Activated T-cell treated with anti-CD3 and anti-CD28 coated beads for 24 hours (primary cell): ENCODE data around the gene NANP.

Source experiments
- DNase-seq: peaks from one replicate; pipeline ENCODE4 v3.0.0-alpha.2; 2020; ENCODE audit warnings: low read depth

Gene NANP

DNA sequence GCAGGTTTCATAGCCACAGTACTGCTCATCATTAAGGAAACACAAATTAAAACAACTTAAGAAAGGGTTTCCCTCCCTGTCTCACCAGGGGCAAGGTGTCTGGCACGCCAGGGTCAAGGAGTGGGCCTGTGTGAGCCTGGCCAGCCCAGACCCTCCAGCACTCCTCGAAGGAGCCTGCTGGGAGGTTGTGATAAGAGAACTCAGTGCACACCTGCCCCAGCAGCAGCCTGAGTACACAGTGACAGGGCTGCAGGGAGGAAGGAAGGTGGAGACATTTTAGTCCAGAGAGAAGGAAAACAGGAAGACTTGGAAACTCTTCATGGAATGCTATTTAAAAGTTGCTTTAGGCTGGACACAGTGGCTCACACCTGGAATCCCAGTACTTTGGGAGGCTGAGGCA, 52.6 kb downstream of the NANP start:
- DNase-seq = no peak

DNA sequence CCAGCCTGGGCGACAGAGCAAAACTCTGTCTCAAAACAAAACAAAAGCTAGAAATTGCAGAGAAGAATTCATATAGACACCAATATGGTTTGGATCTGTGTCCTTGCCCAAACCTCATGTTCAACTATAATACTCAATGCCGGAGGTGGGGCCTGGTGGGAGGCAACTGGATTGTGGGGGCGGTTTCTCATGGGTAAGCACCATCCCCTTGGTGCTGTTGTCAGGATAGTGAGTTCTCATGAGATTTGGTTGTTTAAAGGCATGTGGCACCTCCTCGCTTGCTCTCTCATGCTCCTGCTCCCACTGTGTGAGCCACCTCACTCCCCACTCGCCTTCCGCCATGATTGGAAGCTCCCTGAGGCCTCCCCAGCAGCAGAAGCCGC, 53.7 kb downstream of the NANP start:
- no peak for DNase-seq

DNA sequence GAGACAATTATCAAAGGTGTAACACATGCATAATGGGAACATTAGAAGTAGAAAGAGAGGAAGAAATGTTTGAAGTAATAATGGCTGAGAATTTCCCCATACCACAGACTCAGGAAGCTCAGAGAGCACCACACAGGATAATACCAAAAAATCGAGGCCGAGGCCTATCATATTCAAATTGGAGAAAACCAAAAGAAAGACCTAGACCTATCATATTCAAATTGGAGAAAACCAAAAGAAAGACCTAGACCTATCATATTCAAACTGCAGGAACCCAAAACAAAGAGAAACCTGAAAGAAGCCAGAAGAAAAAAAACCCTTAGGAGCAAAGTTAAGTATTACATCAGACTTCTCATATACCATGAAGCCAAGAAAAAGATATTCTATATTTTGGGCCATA, 56.5 kb downstream of the NANP start:
- DNase-seq = no peak

DNA sequence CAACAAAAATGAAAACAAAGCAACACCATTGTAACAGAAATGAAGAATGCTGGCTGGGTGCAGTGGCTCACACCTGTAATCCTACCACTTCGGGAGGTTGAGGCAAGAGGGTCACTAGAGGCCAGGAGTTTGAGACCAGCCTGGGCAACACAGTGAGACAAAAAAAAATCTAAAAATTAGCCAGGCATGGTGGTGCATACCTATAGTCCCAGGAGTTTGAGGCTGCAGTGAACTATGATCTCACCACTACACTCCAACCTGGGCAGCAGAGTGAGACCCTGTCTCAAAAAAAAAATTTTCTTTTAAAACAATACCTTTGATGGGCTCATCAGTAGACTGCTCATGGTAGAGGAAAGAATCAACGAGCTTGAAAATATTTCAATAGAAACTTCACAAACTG, 57.0 kb downstream of the NANP start:
- DNase-seq = no peak

DNA sequence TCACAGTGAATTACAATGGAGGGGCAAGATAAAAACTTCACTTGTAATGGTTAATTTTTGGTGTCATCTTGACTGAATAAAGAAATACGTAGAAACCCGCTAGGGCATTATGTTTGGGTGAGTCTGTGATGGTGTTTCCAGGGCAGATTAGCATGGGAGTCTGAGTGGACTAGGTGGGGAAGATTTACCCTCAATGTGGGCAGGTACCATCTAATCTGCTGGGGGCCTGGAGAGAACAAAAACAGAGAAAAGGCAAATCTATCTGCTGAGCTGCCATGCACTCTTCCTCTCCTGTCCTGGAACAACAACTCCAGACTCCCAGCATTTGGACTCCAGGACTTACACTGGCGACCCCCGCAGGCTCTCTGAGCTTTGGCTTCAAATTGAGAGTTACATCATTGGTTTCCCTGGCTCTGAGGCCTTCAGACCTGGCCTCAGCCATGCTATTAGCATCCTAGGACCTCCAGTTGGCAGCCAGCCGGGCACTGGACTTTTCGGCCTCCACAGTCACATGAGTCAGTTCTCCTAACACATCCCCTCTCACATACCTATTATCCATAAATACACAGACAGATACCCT, 58.1 kb downstream of the NANP start:
- no peak for DNase-seq

DNA sequence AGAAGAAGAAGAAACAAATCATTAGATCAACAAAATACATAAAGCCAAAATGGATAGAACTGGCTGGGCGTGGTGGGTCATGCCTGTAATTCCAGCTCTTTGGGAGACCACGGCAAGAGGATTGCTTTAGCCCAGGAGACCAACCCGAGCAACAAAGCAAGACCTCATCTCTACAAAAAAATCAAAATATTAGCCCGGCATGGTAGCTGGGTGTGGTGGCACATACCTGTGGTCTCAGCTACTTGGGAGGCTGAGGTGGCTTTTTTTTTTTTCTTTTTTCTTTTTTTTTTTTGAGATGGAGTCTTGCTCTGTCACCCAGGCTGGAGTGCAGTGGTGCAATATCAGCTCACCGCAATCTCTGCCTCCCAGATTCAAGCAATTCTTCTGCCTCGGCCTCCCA, 59.9 kb downstream of the NANP start:
- DNase-seq = no peak

DNA sequence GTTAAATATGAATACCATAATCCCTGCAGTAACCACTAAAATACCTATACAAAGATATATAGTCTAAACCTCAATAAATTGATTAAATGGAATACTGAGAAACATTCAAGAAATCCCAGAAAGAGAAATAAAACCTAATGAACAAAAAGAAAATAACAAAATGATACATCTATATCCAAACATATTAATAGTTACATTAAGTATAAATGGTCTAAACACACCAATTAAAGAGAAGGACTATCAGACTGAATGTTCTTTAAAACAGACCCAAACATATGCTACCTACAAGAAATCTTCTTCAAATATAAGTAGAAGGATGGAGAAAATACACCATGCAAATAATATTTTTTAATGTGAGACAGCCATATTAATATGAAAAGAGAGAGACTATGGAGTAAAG, 60.5 kb downstream of the NANP start:
- DNase-seq = no peak
